GM21786 (cell line): ENCODE results near the gene SLC2A13.
A peak's percentile ranks its signal among the peaks of the same experiment; 100 is the strongest.
"Not testable (repeated sequence)": the region's sequence is repeated elsewhere in the genome, so short reads cannot be mapped to it uniquely, and the experiment has no call there.

Experiments
- ATAC-seq: cut with Tn5 transposase; IDR thresholded peaks from one replicate; pipeline ENCODE4 v1.9.1; 2021; ENCODE audit not compliant: unreplicated experiment

Gene SLC2A13

GRCh38 chr12:39883411-39883810 lies 222.5 kb downstream of the SLC2A13 start:
- ATAC-seq = no peak

- ATAC-seq = no peak
Measured at GRCh38 chr12:39878753-39879152, 227.1 kb downstream of the SLC2A13 start.

GRCh38 chr12:39875721-39876120 lies 230.2 kb downstream of the SLC2A13 start:
- no peak for ATAC-seq

GRCh38 chr12:39874785-39875184 lies 231.1 kb downstream of the SLC2A13 start:
- no peak for ATAC-seq

- ATAC-seq = no peak
Measured at GRCh38 chr12:39873065-39873464, 232.8 kb downstream of the SLC2A13 start.

GRCh38 chr12:39872425-39872824 lies 233.5 kb downstream of the SLC2A13 start:
- no peak for ATAC-seq

GRCh38 chr12:39868328-39868725 lies 237.6 kb downstream of the SLC2A13 start:
- ATAC-seq = no peak

- no peak for ATAC-seq
Measured at GRCh38 chr12:39867631-39868327, 238.1 kb downstream of the SLC2A13 start.

GRCh38 chr12:39866135-39866534 lies 239.7 kb downstream of the SLC2A13 start:
- no peak for ATAC-seq

GRCh38 chr12:39860695-39861094 lies 245.2 kb downstream of the SLC2A13 start:
- no peak for ATAC-seq

- no peak for ATAC-seq
Measured at GRCh38 chr12:39853003-39853402, 252.9 kb downstream of the SLC2A13 start.

- no peak for ATAC-seq
Measured at GRCh38 chr12:39852346-39852745, 253.5 kb downstream of the SLC2A13 start.

- ATAC-seq = not testable (repeated sequence)
Measured at GRCh38 chr12:39848218-39848617, 257.7 kb downstream of the SLC2A13 start.

GRCh38 chr12:39846971-39847650 lies 258.8 kb downstream of the SLC2A13 start:
- peak; percentile 53 for ATAC-seq

GRCh38 chr12:39846304-39846703 lies 259.6 kb downstream of the SLC2A13 start:
- no peak for ATAC-seq

GRCh38 chr12:39840422-39840821 lies 265.5 kb downstream of the SLC2A13 start:
- no peak for ATAC-seq

- no peak for ATAC-seq
Measured at GRCh38 chr12:39839072-39839471, 266.8 kb downstream of the SLC2A13 start.

GRCh38 chr12:39835517-39836489 lies 270.1 kb downstream of the SLC2A13 start:
- ATAC-seq = peak; percentile 73

- no peak for ATAC-seq
Measured at GRCh38 chr12:39831587-39832315, 274.1 kb downstream of the SLC2A13 start.

GRCh38 chr12:39830852-39831520 lies 274.9 kb downstream of the SLC2A13 start:
- no peak for ATAC-seq
